C4-2B (cell line): ENCODE measurements around the gene PANK3.
"Not testable (repeated sequence)": the region's sequence is repeated elsewhere in the genome, so short reads cannot be mapped to it uniquely, and the experiment has no call there.

Experiments used
- H3K27ac ChIP-seq: fragments of 450-650 bp; 2 replicates; pipeline ENCODE4 v1.5.1; 2017
- ZFX ChIP-seq: fragments of 450-650 bp; IDR thresholded peaks from 2 replicates; pipeline ENCODE4 v1.6.1; 2017
- TF ChIP-seq, protein P1 (sequence below): fragments of 450-650 bp; conservative IDR thresholded peaks from 2 replicates; pipeline ENCODE4 v1.5.1; 2017; ENCODE audit warnings: mild to moderate bottlenecking

PANK3 gene

GRCh38 chr5:168537176-168537575 lies 42.0 kb downstream of the PANK3 start:
- TF ChIP-seq, protein P1, sequence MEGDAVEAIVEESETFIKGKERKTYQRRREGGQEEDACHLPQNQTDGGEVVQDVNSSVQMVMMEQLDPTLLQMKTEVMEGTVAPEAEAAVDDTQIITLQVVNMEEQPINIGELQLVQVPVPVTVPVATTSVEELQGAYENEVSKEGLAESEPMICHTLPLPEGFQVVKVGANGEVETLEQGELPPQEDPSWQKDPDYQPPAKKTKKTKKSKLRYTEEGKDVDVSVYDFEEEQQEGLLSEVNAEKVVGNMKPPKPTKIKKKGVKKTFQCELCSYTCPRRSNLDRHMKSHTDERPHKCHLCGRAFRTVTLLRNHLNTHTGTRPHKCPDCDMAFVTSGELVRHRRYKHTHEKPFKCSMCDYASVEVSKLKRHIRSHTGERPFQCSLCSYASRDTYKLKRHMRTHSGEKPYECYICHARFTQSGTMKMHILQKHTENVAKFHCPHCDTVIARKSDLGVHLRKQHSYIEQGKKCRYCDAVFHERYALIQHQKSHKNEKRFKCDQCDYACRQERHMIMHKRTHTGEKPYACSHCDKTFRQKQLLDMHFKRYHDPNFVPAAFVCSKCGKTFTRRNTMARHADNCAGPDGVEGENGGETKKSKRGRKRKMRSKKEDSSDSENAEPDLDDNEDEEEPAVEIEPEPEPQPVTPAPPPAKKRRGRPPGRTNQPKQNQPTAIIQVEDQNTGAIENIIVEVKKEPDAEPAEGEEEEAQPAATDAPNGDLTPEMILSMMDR, result no peak
- no peak for TF ChIP-seq ZFX
- no peak overlapping the region for H3K27ac ChIP-seq

- H3K27ac ChIP-seq, result not testable (repeated sequence)
Measured at GRCh38 chr5:168534351-168534750, 44.8 kb downstream of the PANK3 start.

DNA sequence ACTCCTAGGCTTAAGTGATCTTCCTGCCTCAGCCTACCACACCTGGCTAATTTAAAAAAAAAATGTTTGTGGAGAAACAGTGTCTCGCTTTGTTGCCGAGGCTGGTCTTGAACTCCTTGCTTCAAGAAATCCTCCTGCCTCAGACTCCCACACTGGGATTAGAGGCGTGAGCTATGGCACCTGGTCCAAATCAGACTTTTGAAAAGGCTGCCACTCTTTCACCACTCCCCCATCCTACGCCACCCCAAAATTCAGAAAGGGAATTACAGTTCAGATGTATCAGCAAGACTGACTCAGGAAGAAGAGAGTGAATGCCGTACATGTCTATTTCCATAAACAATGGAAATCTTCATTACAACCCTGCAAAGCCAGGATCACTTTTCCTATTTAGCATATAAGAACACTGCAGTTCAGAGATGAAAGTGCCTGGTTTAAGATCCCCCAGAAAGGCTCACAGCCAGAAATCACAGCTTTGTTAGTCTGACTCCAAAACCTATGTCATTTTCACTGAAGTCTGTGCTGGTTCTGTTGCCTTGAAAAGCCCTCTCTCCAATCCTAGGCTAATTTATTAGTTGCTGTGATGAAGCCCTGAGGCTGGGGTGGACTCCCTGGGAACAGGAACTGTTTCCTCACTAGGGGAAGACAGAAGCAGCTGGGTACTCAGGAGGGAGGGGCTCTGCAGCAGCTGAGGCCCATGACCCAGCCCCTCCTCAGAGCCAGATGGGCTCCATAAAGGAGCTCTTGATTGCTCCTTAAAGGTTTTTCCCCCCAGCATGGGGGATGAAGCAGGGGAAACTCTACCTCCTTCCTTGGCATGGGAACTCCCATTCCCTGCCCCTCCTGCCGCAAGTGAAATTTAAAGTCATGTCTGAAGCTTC lies 46.9 kb downstream of the PANK3 start:
- TF ChIP-seq, protein P1, result no peak
- no peak for TF ChIP-seq ZFX
- no peak overlapping the region for H3K27ac ChIP-seq

GRCh38 chr5:168531191-168531590 lies 48.0 kb downstream of the PANK3 start:
- TF ChIP-seq, protein P1, result no peak
- no peak for TF ChIP-seq ZFX
- no peak overlapping the region for H3K27ac ChIP-seq

GRCh38 chr5:168530621-168531150 lies 48.5 kb downstream of the PANK3 start:
- H3K27ac ChIP-seq, result no peak overlapping the region
- TF ChIP-seq, protein P1, result no peak
- TF ChIP-seq ZFX, result no peak

GRCh38 chr5:168529374-168530234 lies 49.6 kb downstream of the PANK3 start:
- no peak for TF ChIP-seq ZFX
- TF ChIP-seq, protein P1, result no peak

DNA sequence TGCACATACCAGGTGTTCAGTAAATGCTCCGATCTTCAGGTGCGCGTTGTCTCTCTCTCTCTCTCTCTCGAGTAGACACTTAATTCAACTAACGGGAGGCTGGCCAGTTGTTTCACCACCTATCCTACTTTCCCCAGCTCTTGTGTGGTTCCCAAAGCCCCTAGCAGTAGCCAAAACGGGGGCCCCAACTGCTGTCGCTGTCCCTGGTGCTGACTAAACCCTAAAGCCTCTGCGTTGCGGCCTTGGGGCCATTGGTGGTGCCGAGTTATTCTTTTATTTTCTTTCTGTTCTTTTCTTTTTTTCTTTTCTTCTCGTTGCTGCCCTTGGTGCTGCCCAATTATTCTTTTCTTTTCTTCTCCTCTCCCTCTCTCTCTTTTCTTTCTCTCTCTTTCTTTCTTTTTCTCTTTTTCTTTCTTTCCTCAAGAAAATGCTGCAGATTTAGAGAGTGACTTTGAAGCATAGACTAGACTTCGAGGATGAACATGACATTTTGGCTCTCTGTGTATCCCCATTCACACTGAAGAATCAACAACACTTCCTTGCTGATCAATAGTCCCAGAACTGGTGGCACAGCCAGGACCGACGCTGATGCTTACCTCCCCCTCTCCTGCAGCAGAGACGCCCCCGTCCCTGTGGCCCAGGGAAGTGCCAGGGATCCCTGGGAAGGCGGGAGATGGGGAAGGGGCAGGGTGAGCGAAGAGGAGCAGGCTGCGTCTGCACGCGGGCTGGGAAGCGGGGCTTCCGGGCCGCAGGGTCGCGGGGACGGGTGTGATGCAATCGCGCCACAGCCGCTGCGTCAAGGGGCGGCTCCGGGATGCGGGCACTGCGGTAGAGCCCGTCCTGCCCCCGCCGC lies 50.4 kb downstream of the PANK3 start, which contains the start of gene FBLL1:
FBLL1 (plus strand) TSS at position 785 of the 853 bp plus-strand sequence. CDS start 200 bp downstream, outside the sequence.
- H3K27ac ChIP-seq, result no peak within 1 kb of the TSS
- no peak for TF ChIP-seq ZFX
- TF ChIP-seq, protein P1, result no peak

More at GRCh38 chr5:168529374-168530234, 49.6 kb downstream of the PANK3 start:
- H3K27ac ChIP-seq, result no peak overlapping the region
